Glutamatergic neuron (in vitro differentiated cells): ENCODE results near the gene LSAMP. TPM values are rescaled to one million over a fixed set of nuclear protein-coding genes. Genes with fewer than 3 reads are reported as not detected.

ENCODE experiments used
- DNase-seq: peaks from one replicate; pipeline ENCODE4 v3.0.0; 2022
- H3K27ac Mint-ChIP-seq: one replicate; pipeline ENCODE4 v1.8.0; 2020; ENCODE audit warnings: mild to moderate bottlenecking, mixed read lengths, inconsistent platforms; ENCODE audit not compliant: unreplicated experiment
- H3K27me3 Mint-ChIP-seq: one replicate; pipeline ENCODE4 v1.8.0; 2020; ENCODE audit warnings: mild to moderate bottlenecking, moderate library complexity, mixed read lengths, inconsistent platforms; ENCODE audit not compliant: unreplicated experiment
- H3K36me3 Mint-ChIP-seq: one replicate; pipeline ENCODE4 v1.8.0; 2020; ENCODE audit warnings: mild to moderate bottlenecking, mixed read lengths, inconsistent platforms; ENCODE audit not compliant: unreplicated experiment
- H3K4me1 Mint-ChIP-seq: one replicate; pipeline ENCODE4 v1.8.0; 2020; ENCODE audit warnings: mild to moderate bottlenecking, low read depth, mixed read lengths, inconsistent platforms; ENCODE audit not compliant: unreplicated experiment
- H3K4me3 Mint-ChIP-seq: one replicate; pipeline ENCODE4 v1.8.0; 2020; ENCODE audit warnings: mild to moderate bottlenecking, mixed read lengths, inconsistent platforms; ENCODE audit not compliant: unreplicated experiment
- H3K9me3 Mint-ChIP-seq: one replicate; pipeline ENCODE4 v1.8.0; 2020; ENCODE audit warnings: mild to moderate bottlenecking, moderate library complexity, mixed read lengths, inconsistent platforms; ENCODE audit not compliant: unreplicated experiment
- total RNA-seq: library from RNA; stranded (reverse); fragmentation: NEBNext Ultra II Directional; extraction: Animal tissue kit (Norgen Biotek cat#: 25700); gene quantifications from one replicate; pipeline ENCODE4 v1.2.1, GENCODE V29; 2021; ENCODE audit not compliant: unreplicated experiment
- TF ChIP-seq, protein P1 (sequence below): fragments of 200-600 bp; sonication (generic); IDR thresholded peaks from one replicate; pipeline ENCODE4 v1.5.0; 2021; ENCODE audit not compliant: partially characterized antibody, unreplicated experiment

LSAMP gene
- total RNA-seq, 1 donor from 2014 or later: 67.1 TPM

DNA sequence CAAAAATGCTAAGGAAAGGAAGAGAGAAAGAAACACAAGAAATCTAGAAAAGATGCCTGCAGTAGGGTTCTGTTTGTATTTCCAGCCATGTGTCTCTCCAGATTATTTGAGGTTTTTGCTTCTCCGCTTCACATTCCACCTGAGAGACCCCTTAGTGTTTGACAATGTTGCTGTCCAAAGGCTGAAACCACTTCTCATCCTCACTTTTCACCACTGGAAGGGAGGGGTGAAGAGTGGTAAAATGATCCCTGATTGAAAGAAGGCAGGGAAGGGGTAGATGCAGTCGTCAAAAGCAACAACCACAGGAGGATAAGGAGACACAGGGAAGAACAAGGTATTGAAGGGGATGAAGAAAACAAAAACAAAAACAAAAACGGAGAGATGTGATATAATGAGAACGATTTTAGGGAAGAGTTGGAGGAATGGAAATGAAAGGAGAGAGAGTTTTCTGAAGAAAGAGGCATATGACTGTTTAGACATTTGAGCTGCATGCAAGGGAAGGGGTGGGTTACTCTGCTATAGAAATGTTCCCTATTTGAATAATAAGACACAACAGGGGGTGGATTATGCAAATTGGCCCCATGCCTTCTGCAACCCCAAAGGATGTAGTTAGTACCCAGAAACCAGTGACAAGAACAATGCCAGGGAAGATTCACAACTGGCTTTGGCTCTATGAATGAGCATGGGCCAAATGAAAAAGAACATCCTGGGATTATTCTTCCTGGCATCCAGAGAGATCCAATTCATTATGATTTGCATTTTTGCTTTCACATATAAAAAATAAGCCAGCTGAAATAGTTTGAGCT lies 586.1 kb downstream of the LSAMP start:
- Mint-ChIP-seq H3K4me3 (no peak overlapping the region), H3K36me3 (no peaks in the 10 kb centered on the region), H3K27me3 (peaks cover 2% of the 10 kb centered on the region), H3K9me3 (no peaks in the 10 kb centered on the region), H3K27ac (no peak overlapping the region), H3K4me1 (peaks cover 6% of the 10 kb centered on the region)
- TF ChIP-seq, protein P1, sequence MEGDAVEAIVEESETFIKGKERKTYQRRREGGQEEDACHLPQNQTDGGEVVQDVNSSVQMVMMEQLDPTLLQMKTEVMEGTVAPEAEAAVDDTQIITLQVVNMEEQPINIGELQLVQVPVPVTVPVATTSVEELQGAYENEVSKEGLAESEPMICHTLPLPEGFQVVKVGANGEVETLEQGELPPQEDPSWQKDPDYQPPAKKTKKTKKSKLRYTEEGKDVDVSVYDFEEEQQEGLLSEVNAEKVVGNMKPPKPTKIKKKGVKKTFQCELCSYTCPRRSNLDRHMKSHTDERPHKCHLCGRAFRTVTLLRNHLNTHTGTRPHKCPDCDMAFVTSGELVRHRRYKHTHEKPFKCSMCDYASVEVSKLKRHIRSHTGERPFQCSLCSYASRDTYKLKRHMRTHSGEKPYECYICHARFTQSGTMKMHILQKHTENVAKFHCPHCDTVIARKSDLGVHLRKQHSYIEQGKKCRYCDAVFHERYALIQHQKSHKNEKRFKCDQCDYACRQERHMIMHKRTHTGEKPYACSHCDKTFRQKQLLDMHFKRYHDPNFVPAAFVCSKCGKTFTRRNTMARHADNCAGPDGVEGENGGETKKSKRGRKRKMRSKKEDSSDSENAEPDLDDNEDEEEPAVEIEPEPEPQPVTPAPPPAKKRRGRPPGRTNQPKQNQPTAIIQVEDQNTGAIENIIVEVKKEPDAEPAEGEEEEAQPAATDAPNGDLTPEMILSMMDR: no peak
- DNase-seq: no peak

DNA sequence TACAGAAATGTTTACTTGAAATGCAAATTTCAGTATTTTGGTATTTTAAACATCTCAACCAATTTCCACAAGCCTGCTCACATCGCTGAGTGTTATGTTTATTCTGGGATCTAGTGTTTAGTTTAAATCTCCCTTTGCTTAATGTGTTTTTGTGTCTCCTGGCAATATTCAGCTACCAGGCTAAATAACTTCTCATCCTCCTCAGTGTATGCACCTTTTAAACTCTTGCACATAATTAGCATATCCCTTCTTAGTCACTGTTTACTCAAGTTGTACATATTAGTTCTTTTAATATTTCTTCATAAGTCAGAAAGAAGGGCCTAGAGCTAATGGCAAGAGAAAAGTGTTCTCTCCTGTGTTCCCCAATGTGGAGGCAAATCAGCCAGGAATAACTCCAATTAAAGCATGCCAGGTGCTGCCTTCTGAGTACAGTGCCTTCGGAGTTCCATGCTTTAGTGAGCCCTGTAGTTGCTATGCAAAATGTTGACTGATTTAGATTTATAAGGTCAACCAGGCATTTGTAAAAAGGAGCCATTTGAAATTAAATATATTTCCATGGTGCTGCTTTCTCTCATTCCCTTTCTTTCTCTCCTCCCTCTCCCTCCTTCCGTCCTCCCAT lies 587.7 kb downstream of the LSAMP start:
- H3K9me3 Mint-ChIP-seq: no peaks in the 10 kb centered on the region
- peaks cover 3% of the 10 kb centered on the region for H3K4me1 Mint-ChIP-seq
- TF ChIP-seq, protein P1: no peak
- no peak overlapping the region for H3K4me3 Mint-ChIP-seq
- H3K36me3 Mint-ChIP-seq: no peaks in the 10 kb centered on the region
- H3K27ac Mint-ChIP-seq: no peak overlapping the region
- no peak for DNase-seq
- H3K27me3 Mint-ChIP-seq: peaks cover 2% of the 10 kb centered on the region

DNA sequence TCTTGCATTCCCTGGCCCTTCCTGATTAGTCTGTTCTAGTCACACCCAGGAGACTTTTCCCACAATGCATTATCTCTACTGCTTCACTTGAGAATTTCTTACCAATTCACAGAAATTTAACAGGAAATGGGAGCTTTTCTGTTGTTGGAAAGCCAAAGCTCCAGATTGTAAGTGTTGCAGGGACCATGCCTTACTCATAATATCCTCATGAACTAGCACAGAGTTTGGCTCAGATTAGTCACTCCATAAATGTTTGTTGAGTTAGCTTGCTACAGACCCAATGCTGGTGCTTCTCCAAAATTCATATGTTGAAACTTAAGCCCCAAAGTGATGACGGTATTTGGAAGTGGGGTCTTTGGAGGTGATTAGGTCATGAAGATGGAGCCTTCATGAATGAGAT lies 589.4 kb downstream of the LSAMP start:
- Mint-ChIP-seq H3K4me3 (no peak overlapping the region), H3K27me3 (peaks cover 2% of the 10 kb centered on the region), H3K36me3 (no peaks in the 10 kb centered on the region), H3K4me1 (peaks cover 3% of the 10 kb centered on the region), H3K9me3 (no peaks in the 10 kb centered on the region), H3K27ac (no peak overlapping the region)
- TF ChIP-seq, protein P1: no peak
- no peak for DNase-seq

DNA sequence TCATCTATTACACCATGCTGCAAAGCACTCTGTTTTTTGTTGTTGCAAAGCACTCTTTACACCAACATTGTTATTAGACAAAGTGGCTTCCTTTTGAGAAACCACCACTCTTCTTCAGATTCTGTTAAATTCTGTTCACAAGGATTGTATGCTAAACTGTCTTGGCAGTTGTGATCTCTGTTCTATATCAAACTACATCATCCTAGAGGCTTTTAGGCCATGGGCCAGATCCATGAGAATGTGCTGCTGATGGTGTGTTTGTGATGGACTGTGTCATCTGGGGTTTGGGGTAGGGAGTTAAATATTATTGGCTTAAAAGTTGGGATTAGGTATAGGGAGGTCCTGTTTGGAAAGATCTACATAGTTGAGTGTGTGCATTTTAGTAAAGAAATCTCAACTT lies 592.2 kb downstream of the LSAMP start:
- no peak for DNase-seq
- H3K4me3 Mint-ChIP-seq: no peak overlapping the region
- H3K27me3 Mint-ChIP-seq: no peaks in the 10 kb centered on the region
- H3K27ac Mint-ChIP-seq: no peak overlapping the region
- H3K4me1 Mint-ChIP-seq: no peaks in the 10 kb centered on the region
- no peaks in the 10 kb centered on the region for H3K36me3 Mint-ChIP-seq
- TF ChIP-seq, protein P1: no peak
- no peaks in the 10 kb centered on the region for H3K9me3 Mint-ChIP-seq

DNA sequence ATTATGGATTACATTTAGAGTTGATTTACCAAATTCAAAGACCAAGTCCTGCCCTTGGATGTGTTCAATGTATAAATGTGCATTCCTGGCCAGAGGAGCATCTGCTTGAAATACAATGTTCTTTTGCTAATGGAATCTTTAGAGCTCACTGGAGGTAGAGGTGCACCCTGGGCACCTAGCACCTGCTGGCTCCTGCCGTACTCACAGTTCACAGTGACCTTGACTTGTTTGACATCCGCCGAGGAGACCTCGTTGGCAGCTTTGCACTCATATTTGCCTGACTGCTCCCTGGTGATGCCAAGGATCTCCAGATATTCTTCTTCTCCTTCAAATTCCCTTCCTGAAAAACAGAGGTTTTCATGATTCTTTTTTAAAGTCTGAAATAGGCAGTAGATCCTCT lies 593.0 kb downstream of the LSAMP start:
- TF ChIP-seq, protein P1: no peak
- DNase-seq: no peak
- H3K4me1 Mint-ChIP-seq: no peaks in the 10 kb centered on the region
- no peak overlapping the region for H3K27ac Mint-ChIP-seq
- no peaks in the 10 kb centered on the region for H3K27me3 Mint-ChIP-seq
- no peak overlapping the region for H3K4me3 Mint-ChIP-seq
- no peaks in the 10 kb centered on the region for H3K9me3 Mint-ChIP-seq
- H3K36me3 Mint-ChIP-seq: no peaks in the 10 kb centered on the region
